Brain pericyte (primary cell): ENCODE data around the gene CLUH.
"Not testable (repeated sequence)": the region's sequence is repeated elsewhere in the genome, so short reads cannot be mapped to it uniquely, and the experiment has no call there.

Experiments
- DNase-seq: peaks from one replicate; pipeline ENCODE4 v3.0.0-alpha.2; 2012; ENCODE audit warnings: low read depth, low spot score

Gene CLUH

GRCh38 chr17:2688351-2689342 is 22.9 kb downstream of the CLUH start:
- DNase-seq = no peak

GRCh38 chr17:2687074-2687418 is 24.5 kb downstream of the CLUH start:
- no peak for DNase-seq

- no peak for DNase-seq
Measured at GRCh38 chr17:2685696-2686095, 25.9 kb downstream of the CLUH start.

GRCh38 chr17:2684549-2684948 is 27.0 kb downstream of the CLUH start:
- no peak for DNase-seq

GRCh38 chr17:2683912-2684311 is 27.7 kb downstream of the CLUH start:
- DNase-seq = no peak

GRCh38 chr17:2682176-2682938 is 29.2 kb downstream of the CLUH start:
- DNase-seq = no peak

- no peak for DNase-seq
Measured at GRCh38 chr17:2681650-2682049, 29.9 kb downstream of the CLUH start.

GRCh38 chr17:2680961-2681360 is 30.6 kb downstream of the CLUH start:
- DNase-seq = no peak

- not testable (repeated sequence) for DNase-seq
Measured at GRCh38 chr17:2679247-2679646, 32.3 kb downstream of the CLUH start.

GRCh38 chr17:2672026-2672425 is 39.5 kb downstream of the CLUH start:
- DNase-seq = no peak

- DNase-seq = not testable (repeated sequence)
Measured at GRCh38 chr17:2660410-2660809, 51.2 kb downstream of the CLUH start.

- not testable (repeated sequence) for DNase-seq
Measured at GRCh38 chr17:2659337-2659736, 52.2 kb downstream of the CLUH start.

- DNase-seq = no peak
Measured at GRCh38 chr17:2656283-2656682, 55.3 kb downstream of the CLUH start.

GRCh38 chr17:2655546-2655945 is 56.0 kb downstream of the CLUH start:
- no peak for DNase-seq

- DNase-seq = not testable (repeated sequence)
Measured at GRCh38 chr17:2652911-2653310, 58.7 kb downstream of the CLUH start.

GRCh38 chr17:2649191-2649590 is 62.4 kb downstream of the CLUH start:
- DNase-seq = no peak

- no peak for DNase-seq
Measured at GRCh38 chr17:2647957-2648356, 63.6 kb downstream of the CLUH start.

GRCh38 chr17:2644971-2645370 is 66.6 kb downstream of the CLUH start:
- DNase-seq = no peak
